ENCODE results near the gene LKAAEAR1. TPM values are rescaled to one million over a fixed set of nuclear protein-coding genes. Genes with fewer than 3 reads are reported as not detected.

LKAAEAR1 gene
- total RNA-seq, 1 donor from 2014 or later: not detected

DNA sequence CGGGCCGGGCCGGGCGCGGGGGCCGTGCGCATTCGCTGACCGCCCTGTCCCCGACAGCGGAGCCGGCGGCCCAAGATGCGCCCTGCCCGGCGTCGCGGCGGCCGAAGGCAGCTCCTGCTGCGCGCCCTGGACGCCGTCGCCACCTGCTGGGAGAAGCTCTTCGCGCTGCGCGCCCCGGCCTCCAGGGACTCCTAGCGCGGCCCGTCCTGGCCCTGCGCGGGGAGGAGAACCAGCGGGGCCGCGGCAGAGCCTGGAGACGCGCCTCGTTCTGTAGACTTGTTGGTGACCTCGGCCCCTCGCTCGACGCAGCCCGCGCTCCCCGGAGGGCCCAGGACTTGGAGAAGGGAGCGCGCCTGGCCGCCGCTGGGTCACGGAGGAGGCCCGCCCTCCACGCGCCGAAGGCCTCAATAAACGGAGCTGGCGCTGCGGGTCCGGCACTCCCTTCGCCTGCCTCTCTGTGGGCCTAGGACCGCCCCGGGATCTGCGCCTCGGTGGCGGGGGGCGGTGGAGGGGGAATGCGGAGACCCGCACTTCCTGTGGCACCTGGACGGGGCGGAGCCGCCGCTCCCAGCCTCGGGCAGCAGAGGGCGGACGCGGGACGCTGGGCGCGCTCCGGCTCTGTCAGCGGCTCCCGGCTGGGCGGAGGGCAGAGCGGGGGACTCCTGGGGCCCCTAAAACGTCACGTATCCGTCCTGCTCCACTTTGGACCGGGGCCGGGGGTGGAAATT is 45.5 kb downstream of the LKAAEAR1 start:
- H3K36me3 Mint-ChIP-seq (ENCODE audit: low read depth, unreplicated experiment): peaks cover 4% of the 10 kb centered on the region
- H3K4me1 Mint-ChIP-seq (ENCODE audit: low read depth, unreplicated experiment): peaks cover 7% of the 10 kb centered on the region
- Histone ChIP-seq H3K9me3 (ENCODE audit: insufficient read depth, low read depth, low read length) (no peaks in the 10 kb centered on the region), H3K36me3 (ENCODE audit: insufficient read depth, low read length) (no peaks in the 10 kb centered on the region), H3K27me3 (ENCODE audit: insufficient read depth, low read length) (peaks cover 39% of the 10 kb centered on the region), H3K4me3 (ENCODE audit: insufficient read depth, low read depth, low read length) (peak overlapping the region; percentile 39), H2AFZ (ENCODE audit: low read depth, low read length) (peak overlapping the region; percentile 60), H3K4me1 (ENCODE audit: insufficient read depth, low read length) (peaks cover 3% of the 10 kb centered on the region), H3K27ac (ENCODE audit: low read depth, low read length) (no peak overlapping the region), H3K79me2 (ENCODE audit: insufficient read depth, low read length) (no peaks in the 10 kb centered on the region), H4K20me1 (ENCODE audit: insufficient read depth, low read length) (peaks cover 32% of the 10 kb centered on the region), H3K9ac (ENCODE audit: low read length) (no peak overlapping the region), H3K4me2 (ENCODE audit: low read length) (peak overlapping the region; percentile 80)
- H3K4me3 Mint-ChIP-seq (ENCODE audit: unreplicated experiment): peak overlapping the region; percentile 57
- peaks cover 20% of the 10 kb centered on the region for H3K27me3 Mint-ChIP-seq (ENCODE audit: low read depth, unreplicated experiment)
- DNase-seq (ENCODE audit: low read depth) (peak; percentile 69), FAIRE-seq (no peak)
- no peak overlapping the region for H3K27ac Mint-ChIP-seq (ENCODE audit: unreplicated experiment)
- no peak for TF ChIP-seq EZH2 (IDR thresholded peaks at IDR 0.05; ENCODE audit: insufficient read depth, low read length)
- TF ChIP-seq, protein P1, sequence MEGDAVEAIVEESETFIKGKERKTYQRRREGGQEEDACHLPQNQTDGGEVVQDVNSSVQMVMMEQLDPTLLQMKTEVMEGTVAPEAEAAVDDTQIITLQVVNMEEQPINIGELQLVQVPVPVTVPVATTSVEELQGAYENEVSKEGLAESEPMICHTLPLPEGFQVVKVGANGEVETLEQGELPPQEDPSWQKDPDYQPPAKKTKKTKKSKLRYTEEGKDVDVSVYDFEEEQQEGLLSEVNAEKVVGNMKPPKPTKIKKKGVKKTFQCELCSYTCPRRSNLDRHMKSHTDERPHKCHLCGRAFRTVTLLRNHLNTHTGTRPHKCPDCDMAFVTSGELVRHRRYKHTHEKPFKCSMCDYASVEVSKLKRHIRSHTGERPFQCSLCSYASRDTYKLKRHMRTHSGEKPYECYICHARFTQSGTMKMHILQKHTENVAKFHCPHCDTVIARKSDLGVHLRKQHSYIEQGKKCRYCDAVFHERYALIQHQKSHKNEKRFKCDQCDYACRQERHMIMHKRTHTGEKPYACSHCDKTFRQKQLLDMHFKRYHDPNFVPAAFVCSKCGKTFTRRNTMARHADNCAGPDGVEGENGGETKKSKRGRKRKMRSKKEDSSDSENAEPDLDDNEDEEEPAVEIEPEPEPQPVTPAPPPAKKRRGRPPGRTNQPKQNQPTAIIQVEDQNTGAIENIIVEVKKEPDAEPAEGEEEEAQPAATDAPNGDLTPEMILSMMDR (IDR thresholded peaks at IDR 0.05; ENCODE audit: insufficient read depth, low read depth, low read length): no peak
- peaks cover 2% of the 10 kb centered on the region for H3K9me3 Mint-ChIP-seq (ENCODE audit: unreplicated experiment)

DNA sequence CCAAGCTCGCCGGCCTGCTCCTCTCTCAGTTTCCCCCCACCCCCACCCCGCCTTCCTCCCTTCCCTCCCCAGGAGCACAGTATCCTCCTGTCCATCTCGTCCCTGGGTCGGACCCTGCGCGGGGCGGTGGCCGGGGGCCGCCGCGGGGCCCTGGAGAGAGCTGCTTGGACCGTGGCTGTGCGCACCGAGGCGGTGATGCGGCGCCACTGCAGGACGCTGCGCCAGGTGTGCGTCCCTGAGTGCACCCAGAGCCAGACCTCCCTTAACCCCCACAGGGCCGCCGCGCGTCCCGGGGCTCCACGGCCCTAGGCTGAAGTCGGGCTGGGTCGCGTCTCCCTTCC is 46.0 kb downstream of the LKAAEAR1 start:
- Histone ChIP-seq H3K27me3 (ENCODE audit: insufficient read depth, low read length) (peaks cover 35% of the 10 kb centered on the region), H3K4me1 (ENCODE audit: insufficient read depth, low read length) (peaks cover 3% of the 10 kb centered on the region), H3K9ac (ENCODE audit: low read length) (no peak overlapping the region), H3K79me2 (ENCODE audit: insufficient read depth, low read length) (no peaks in the 10 kb centered on the region), H3K36me3 (ENCODE audit: insufficient read depth, low read length) (no peaks in the 10 kb centered on the region), H3K9me3 (ENCODE audit: insufficient read depth, low read depth, low read length) (no peaks in the 10 kb centered on the region), H2AFZ (ENCODE audit: low read depth, low read length) (no peak overlapping the region), H3K27ac (ENCODE audit: low read depth, low read length) (no peak overlapping the region), H3K4me2 (ENCODE audit: low read length) (peak overlapping the region; percentile 80), H4K20me1 (ENCODE audit: insufficient read depth, low read length) (peaks cover 32% of the 10 kb centered on the region), H3K4me3 (ENCODE audit: insufficient read depth, low read depth, low read length) (no peak overlapping the region)
- Mint-ChIP-seq H3K4me1 (ENCODE audit: low read depth, unreplicated experiment) (peaks cover 7% of the 10 kb centered on the region), H3K27ac (ENCODE audit: unreplicated experiment) (no peak overlapping the region), H3K27me3 (ENCODE audit: low read depth, unreplicated experiment) (peaks cover 15% of the 10 kb centered on the region), H3K36me3 (ENCODE audit: low read depth, unreplicated experiment) (peaks cover 9% of the 10 kb centered on the region), H3K9me3 (ENCODE audit: unreplicated experiment) (peaks cover 2% of the 10 kb centered on the region), H3K4me3 (ENCODE audit: unreplicated experiment) (no peak overlapping the region)
- TF ChIP-seq, protein P1 (IDR thresholded peaks at IDR 0.05; ENCODE audit: insufficient read depth, low read depth, low read length): no peak
- peak; percentile 66 for TF ChIP-seq EZH2 (IDR thresholded peaks at IDR 0.05; ENCODE audit: insufficient read depth, low read length)
- FAIRE-seq (no peak), DNase-seq (ENCODE audit: low read depth) (no peak)
